B cell (primary cell): Measurements from ENCODE around the gene NETO2. TPM values are rescaled to one million over a fixed set of nuclear protein-coding genes. Genes with fewer than 3 reads are reported as not detected.

Experiments used
- ATAC-seq: fragments of 200-7000 bp; cut with Tn5 transposase; one replicate; pipeline ENCODE4 v1.10.0; 2021; ENCODE audit warnings: low read depth, mild to moderate bottlenecking, moderate number of reproducible peaks, moderate library complexity
- CTCF ChIA-PET: fragments of 350-600 bp; sonication (Branson Sonifier 250); formaldehyde crosslinking; loops from one replicate; lab custom pipeline; 2021; ENCODE audit warnings: antibody characterized with exemption, inconsistent platforms; lab: Charles Lee
- POLR2A ChIA-PET: fragments of 350-600 bp; sonication (Branson Sonifier 250); formaldehyde crosslinking; loops from one replicate; lab custom pipeline; 2021; ENCODE audit warnings: antibody characterized with exemption; lab: Charles Lee
- DNase-seq: peaks from one replicate; pipeline ENCODE4 v3.0.0; 2013
- H2AFZ ChIP-seq: 2 replicates; pipeline ENCODE4 v1.6.1; 2012; ENCODE audit warnings: mild to moderate bottlenecking, low read depth, low read length; ENCODE audit not compliant: insufficient read depth, poor library complexity, severe bottlenecking
- H3K27ac ChIP-seq, 2 donors: 1 replicate in 1 of 2; 2 replicates in 1 of 2; pipeline ENCODE4 v1.5.1; 2012 to 2013; ENCODE audit warnings: low read length in 2 of 2, mild to moderate bottlenecking in 2 of 2, moderate library complexity in 1 of 2
- H3K27me3 ChIP-seq, 4 experiments: fragments of 200-600 bp in 1 of 4; sonication (generic) in 1 of 4; replicated peaks in 1 of 4; 1 replicate in 2 of 4; 2 replicates in 2 of 4; pipeline versions ENCODE4 v1.6.1 to v1.7.0; 2013 to 2016; ENCODE audit warnings: low read length in 3 of 4, mild to moderate bottlenecking in 2 of 4, mixed read lengths in 1 of 4, moderate library complexity in 1 of 4; ENCODE audit not compliant: insufficient read depth in 4 of 4, control insufficient read depth in 3 of 4; ENCODE audit errors: control extremely low read depth in 1 of 4
- H3K36me3 ChIP-seq, 2 experiments: replicated peaks in 1 of 2; 1 replicate in 1 of 2; 2 replicates in 1 of 2; pipeline versions ENCODE4 v1.6.1 to v1.7.1; 2013; ENCODE audit warnings: low read length in 1 of 2; ENCODE audit not compliant: insufficient read depth in 2 of 2, control insufficient read depth in 1 of 2; ENCODE audit errors: control extremely low read depth in 1 of 2, extremely low read depth in 1 of 2
- H3K4me1 ChIP-seq, 2 donors: fragments of 200-600 bp in 1 of 2; sonication (generic) in 1 of 2; 1 replicate in 1 of 2; 2 replicates in 1 of 2; pipeline versions ENCODE4 v1.5.1 to v1.6.1; 2013 to 2017; ENCODE audit warnings: low read length in 2 of 2; ENCODE audit not compliant: control insufficient read depth in 2 of 2, insufficient read depth in 2 of 2
- H3K4me2 ChIP-seq: replicated peaks from 2 replicates; pipeline ENCODE3; 2012; ENCODE audit warnings: mild to moderate bottlenecking, low read depth, low read length; ENCODE audit not compliant: poor library complexity, severe bottlenecking
- H3K4me3 ChIP-seq, 5 experiments: fragments of 200-600 bp in 1 of 5; sonication (generic) in 1 of 5; 1 replicate in 3 of 5; 2 replicates in 2 of 5; pipeline versions ENCODE4 v1.5.1 to v1.7.0; 2011 to 2016; ENCODE audit warnings: low read length in 4 of 5, mild to moderate bottlenecking in 4 of 5, low read depth in 2 of 5, control low read depth in 1 of 5, moderate library complexity in 1 of 5; ENCODE audit not compliant: insufficient read depth in 1 of 5; ENCODE audit errors: control extremely low read depth in 1 of 5, extremely low read depth in 1 of 5
- H3K79me2 ChIP-seq: fragments of 200-600 bp; sonication (generic); one replicate; pipeline ENCODE4 v1.6.0; 2016; ENCODE audit warnings: low read length; ENCODE audit not compliant: control insufficient read depth, insufficient read depth
- H3K9ac ChIP-seq: fragments of 200-600 bp; sonication (generic); 2 replicates; pipeline ENCODE4 v1.6.1; 2017; ENCODE audit warnings: mild to moderate bottlenecking, low read length, moderate library complexity
- H3K9me3 ChIP-seq, 3 donors: one replicate each; pipeline versions ENCODE4 v1.6.1 to v1.7.1; 2013; ENCODE audit warnings: low read length in 2 of 3; ENCODE audit not compliant: control insufficient read depth in 2 of 3, insufficient read depth in 1 of 3; ENCODE audit errors: control extremely low read depth in 1 of 3
- H4K20me1 ChIP-seq: 2 replicates; pipeline ENCODE4 v1.6.0; 2012; ENCODE audit warnings: mild to moderate bottlenecking, low read length; ENCODE audit not compliant: insufficient read depth, control insufficient read depth, poor library complexity, severe bottlenecking
- H3K27ac Mint-ChIP-seq: one replicate; pipeline ENCODE4 v1.8.0; 2021; ENCODE audit warnings: mixed read lengths
- H3K27me3 Mint-ChIP-seq: one replicate; pipeline ENCODE4 v1.8.0; 2021; ENCODE audit warnings: mixed read lengths
- H3K4me1 Mint-ChIP-seq: one replicate; pipeline ENCODE4 v1.8.0; 2021; ENCODE audit warnings: mixed read lengths
- H3K4me3 Mint-ChIP-seq: one replicate; pipeline ENCODE4 v1.8.0; 2021; ENCODE audit warnings: mixed read lengths
- H3K9me3 Mint-ChIP-seq: one replicate; pipeline ENCODE4 v1.8.0; 2022; ENCODE audit warnings: mixed read lengths; ENCODE audit not compliant: insufficient read depth
- EZH2 ChIP-seq: IDR thresholded peaks from 2 replicates; pipeline ENCODE4 v1.6.1; 2012; ENCODE audit warnings: borderline replicate concordance, low read depth, mild to moderate bottlenecking, moderate library complexity, low read length; ENCODE audit not compliant: insufficient read depth, poor library complexity, severe bottlenecking
- WGBS: methylation state at CpG from one replicate; pipeline ENCODE4 v1.1.5; 2013; ENCODE audit warnings: missing lambda C conversion rate; ENCODE audit not compliant: insufficient coverage; 5-methylcytosine and 5-hydroxymethylcytosine counted together
- intact Hi-C: fragments of 100-400 bp; cut with micrococcal nuclease; formaldehyde crosslinking; loops from one replicate; pipeline ENCODE4 v1.10.0; 2022
- polyA plus RNA-seq: library from polyadenylated mRNA; depleted of rRNA; stranded (reverse); fragments of >200 nt; gene quantifications from 2 replicates; pipeline ENCODE4 v1.2.3, GENCODE V29; 2012
- total RNA-seq, 2 donors: library from RNA; stranded (reverse); fragments of 120-200 nt in 1 of 2; gene quantifications; 1 replicate in 1 of 2; 2 replicates in 1 of 2; pipeline versions ENCODE4 v1.2.3 to v1.2.4, GENCODE V29; 2013 to 2022
- TF ChIP-seq, protein P1 (sequence below): fragments of 200-600 bp; IDR thresholded peaks from one replicate; pipeline ENCODE4 v1.8.0; 2022; ENCODE audit warnings: antibody characterized with exemption, mild to moderate bottlenecking

NETO2 gene
- total and polyA plus RNA-seq, 2 donors (not counting 1 experiment from before 2014, with no cell fraction given): 1.9 to 4.2 TPM

DNA sequence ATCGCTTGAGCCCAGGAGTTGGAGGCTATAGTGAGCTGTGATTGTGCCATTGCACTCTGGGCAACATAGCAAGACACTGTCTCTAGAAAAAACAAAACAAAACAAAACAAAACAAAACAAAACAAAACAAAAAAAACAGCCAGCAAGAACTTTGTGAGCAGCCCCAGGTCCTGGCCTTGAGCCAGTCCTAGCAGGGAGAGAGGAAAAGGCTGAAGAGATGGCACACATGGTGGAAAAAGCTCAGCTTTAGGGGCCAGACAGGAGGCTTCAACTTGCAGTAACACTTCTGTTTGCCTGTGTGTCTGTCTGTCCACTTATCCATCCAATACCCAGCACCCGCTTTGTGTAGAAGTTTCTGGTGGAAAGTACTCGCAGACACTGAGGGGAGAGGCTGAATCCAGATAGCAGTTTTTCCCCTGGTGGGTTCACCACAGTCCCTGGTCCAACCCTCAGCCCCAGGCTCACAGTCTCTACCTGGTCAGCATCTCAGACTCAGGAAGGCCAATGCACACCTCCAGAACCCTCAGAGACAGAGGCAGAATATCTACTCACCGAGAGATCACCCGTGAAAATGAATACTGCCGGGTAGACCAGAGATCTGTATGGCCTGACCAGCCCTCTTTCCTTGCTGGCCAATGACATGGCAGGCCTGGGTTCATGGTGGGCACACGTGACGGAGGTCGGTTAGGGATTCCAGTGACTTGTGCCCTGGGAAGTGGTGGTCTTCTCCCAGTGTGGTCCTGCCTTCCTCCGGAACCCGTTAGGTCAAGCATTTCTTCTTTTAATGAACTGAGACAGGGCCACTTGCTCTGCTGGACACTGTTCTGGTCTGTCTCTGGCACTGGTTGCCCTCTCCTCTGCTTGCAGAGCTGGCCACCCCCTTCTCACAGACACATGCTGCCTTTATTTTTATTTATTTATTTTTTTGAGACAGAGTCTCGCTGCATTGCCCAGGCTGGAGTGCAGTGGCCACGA is 90.8 kb downstream of the NETO2 start:
- Histone ChIP-seq H3K4me2 (no peak overlapping the region), H2AFZ (no peak overlapping the region), H3K4me1 (peaks cover 0 to 2% of the 10 kb centered on the region in 2 donors), H3K9me3 (peaks cover 0 to 3% (median 0%) of the 10 kb centered on the region in 3 donors), H3K36me3 (no peaks in the 10 kb centered on the region), H3K9ac (no peak overlapping the region), H3K79me2 (no peaks in the 10 kb centered on the region), H4K20me1 (no peaks in the 10 kb centered on the region), H3K27me3 (no peaks in the 10 kb centered on the region), H3K4me3 (no peak overlapping the region), H3K27ac (no peak overlapping the region)
- POLR2A ChIA-PET: no interaction called here
- TF ChIP-seq, protein P1, sequence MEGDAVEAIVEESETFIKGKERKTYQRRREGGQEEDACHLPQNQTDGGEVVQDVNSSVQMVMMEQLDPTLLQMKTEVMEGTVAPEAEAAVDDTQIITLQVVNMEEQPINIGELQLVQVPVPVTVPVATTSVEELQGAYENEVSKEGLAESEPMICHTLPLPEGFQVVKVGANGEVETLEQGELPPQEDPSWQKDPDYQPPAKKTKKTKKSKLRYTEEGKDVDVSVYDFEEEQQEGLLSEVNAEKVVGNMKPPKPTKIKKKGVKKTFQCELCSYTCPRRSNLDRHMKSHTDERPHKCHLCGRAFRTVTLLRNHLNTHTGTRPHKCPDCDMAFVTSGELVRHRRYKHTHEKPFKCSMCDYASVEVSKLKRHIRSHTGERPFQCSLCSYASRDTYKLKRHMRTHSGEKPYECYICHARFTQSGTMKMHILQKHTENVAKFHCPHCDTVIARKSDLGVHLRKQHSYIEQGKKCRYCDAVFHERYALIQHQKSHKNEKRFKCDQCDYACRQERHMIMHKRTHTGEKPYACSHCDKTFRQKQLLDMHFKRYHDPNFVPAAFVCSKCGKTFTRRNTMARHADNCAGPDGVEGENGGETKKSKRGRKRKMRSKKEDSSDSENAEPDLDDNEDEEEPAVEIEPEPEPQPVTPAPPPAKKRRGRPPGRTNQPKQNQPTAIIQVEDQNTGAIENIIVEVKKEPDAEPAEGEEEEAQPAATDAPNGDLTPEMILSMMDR: no peak
- TF ChIP-seq EZH2: no peak
- WGBS: 98% methylated on average over 11 of the region's 13 CpGs
- Mint-ChIP-seq H3K4me3 (no peak overlapping the region), H3K27ac (no peak overlapping the region), H3K4me1 (peaks cover 2% of the 10 kb centered on the region), H3K27me3 (no peaks in the 10 kb centered on the region), H3K9me3 (no peaks in the 10 kb centered on the region)
- CTCF ChIA-PET: no interaction called here
- DNase-seq (no peak), ATAC-seq (no peak)
- intact Hi-C loops: no loop called here

DNA sequence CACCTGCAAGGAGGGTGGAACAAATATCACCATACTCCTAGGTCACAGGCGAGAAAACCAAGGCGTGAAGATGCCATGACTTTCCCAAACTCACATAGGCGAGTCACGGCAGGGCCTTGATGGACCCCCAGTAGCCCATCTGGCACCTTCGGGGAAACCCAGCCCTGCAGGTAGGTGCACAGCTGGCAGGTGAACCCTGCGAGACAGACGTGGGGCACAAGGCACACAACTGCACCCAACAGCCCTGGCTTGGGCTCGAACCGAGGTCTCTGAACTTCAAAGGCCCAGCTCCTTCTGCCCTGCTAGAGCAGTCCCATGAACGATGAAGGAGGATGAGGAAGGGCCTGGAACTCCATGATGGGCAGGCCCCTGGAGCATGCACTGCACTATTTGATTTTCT is 92.7 kb downstream of the NETO2 start:
- Histone ChIP-seq H3K36me3 (no peaks in the 10 kb centered on the region), H3K4me2 (no peak overlapping the region), H3K9ac (no peak overlapping the region), H3K4me3 (no peak overlapping the region), H3K27ac (no peak overlapping the region), H3K9me3 (peaks cover 0 to 3% (median 0%) of the 10 kb centered on the region in 3 donors), H3K27me3 (no peaks in the 10 kb centered on the region), H3K4me1 (peaks cover 9 to 18% of the 10 kb centered on the region in 2 donors), H2AFZ (no peak overlapping the region), H3K79me2 (no peaks in the 10 kb centered on the region), H4K20me1 (no peaks in the 10 kb centered on the region)
- H3K9me3 Mint-ChIP-seq: no peaks in the 10 kb centered on the region
- H3K4me1 Mint-ChIP-seq: peaks cover 17% of the 10 kb centered on the region
- POLR2A ChIA-PET: no interaction called here
- no peak overlapping the region for H3K27ac Mint-ChIP-seq
- DNase-seq (no peak), ATAC-seq (no peak)
- intact Hi-C loops: no loop called here
- no peaks in the 10 kb centered on the region for H3K27me3 Mint-ChIP-seq
- no peak overlapping the region for H3K4me3 Mint-ChIP-seq
- WGBS: 97% methylated on average over 10 of the region's 10 CpGs
- CTCF ChIA-PET: no interaction called here
- TF ChIP-seq, protein P1: no peak
- TF ChIP-seq EZH2: no peak
